Measurements from ENCODE around the gene CASZ1. TPM values are rescaled to one million over a fixed set of nuclear protein-coding genes. Genes with fewer than 3 reads are reported as not detected.

CASZ1 gene
- total RNA-seq, 1 donor from 2014 or later: 57.8 TPM

- intact Hi-C loops (cut with micrococcal nuclease): no loop called here
- DNase-seq: no peak
- ATAC-seq: no peak
Measured at GRCh38 chr1:10722803-10723202, 73.6 kb downstream of the CASZ1 start.

GRCh38 chr1:10721381-10722321, 74.8 kb downstream of the CASZ1 start:
- DNase-seq: no peak

GRCh38 chr1:10720635-10721034, 75.8 kb downstream of the CASZ1 start:
- DNase-seq (no peak), ATAC-seq (peak; percentile 22)
- intact Hi-C loops (cut with micrococcal nuclease): no loop called here

More at GRCh38 chr1:10721381-10722321, 74.8 kb downstream of the CASZ1 start:
- intact Hi-C loops (cut with micrococcal nuclease): no loop called here
- no peak for ATAC-seq

GRCh38 chr1:10718083-10718415, 78.4 kb downstream of the CASZ1 start:
- DNase-seq (no peak), ATAC-seq (no peak)
- intact Hi-C loops (cut with micrococcal nuclease): no loop called here

- peak; percentile 55 for ATAC-seq
- intact Hi-C loops (cut with micrococcal nuclease): no loop called here
- peak; percentile 57 for DNase-seq
Measured at GRCh38 chr1:10717296-10718082, 79.0 kb downstream of the CASZ1 start.

- no peak for DNase-seq
- peak; percentile 29 for ATAC-seq
- intact Hi-C loops (cut with micrococcal nuclease): no loop called here
Measured at GRCh38 chr1:10716840-10717239, 79.6 kb downstream of the CASZ1 start.

GRCh38 chr1:10714337-10715114, 81.9 kb downstream of the CASZ1 start:
- DNase-seq: peak; percentile 86
- ATAC-seq: peak; percentile 82
- intact Hi-C loops (cut with micrococcal nuclease): no loop called here

- intact Hi-C loops (cut with micrococcal nuclease): no loop called here
- ATAC-seq: no peak
- DNase-seq: no peak
Measured at GRCh38 chr1:10713614-10714013, 82.8 kb downstream of the CASZ1 start.

GRCh38 chr1:10712568-10713362, 83.7 kb downstream of the CASZ1 start:
- intact Hi-C loops (cut with micrococcal nuclease): no loop called here
- DNase-seq (no peak), ATAC-seq (no peak)

GRCh38 chr1:10710489-10710888, 86.0 kb downstream of the CASZ1 start:
- ATAC-seq: peak; percentile 2
- no peak for DNase-seq

GRCh38 chr1:10709646-10710045, 86.8 kb downstream of the CASZ1 start:
- intact Hi-C loops (cut with micrococcal nuclease): no loop called here
- ATAC-seq (no peak), DNase-seq (no peak)

More at GRCh38 chr1:10710489-10710888, 86.0 kb downstream of the CASZ1 start:
- intact Hi-C loops (cut with micrococcal nuclease): no loop called here

GRCh38 chr1:10709165-10709564, 87.3 kb downstream of the CASZ1 start:
- no peak for ATAC-seq
- DNase-seq: no peak
- intact Hi-C loops (cut with micrococcal nuclease): no loop called here

- no peak for ATAC-seq
- DNase-seq: no peak
- intact Hi-C loops (cut with micrococcal nuclease): no loop called here
Measured at GRCh38 chr1:10708757-10709156, 87.7 kb downstream of the CASZ1 start.

- ATAC-seq (no peak), DNase-seq (no peak)
- intact Hi-C loops (cut with micrococcal nuclease): no loop called here
Measured at GRCh38 chr1:10707208-10707607, 89.2 kb downstream of the CASZ1 start.

GRCh38 chr1:10706376-10706913, 90.0 kb downstream of the CASZ1 start:
- peak; percentile 39 for ATAC-seq
- intact Hi-C loops (cut with micrococcal nuclease): no loop called here
- no peak for DNase-seq

GRCh38 chr1:10705953-10706352, 90.5 kb downstream of the CASZ1 start:
- intact Hi-C loops (cut with micrococcal nuclease): no loop called here
- DNase-seq (no peak), ATAC-seq (no peak)

GRCh38 chr1:10704368-10704882, 92.0 kb downstream of the CASZ1 start:
- intact Hi-C loops (cut with micrococcal nuclease): no loop called here
- DNase-seq (no peak), ATAC-seq (no peak)

- DNase-seq: no peak
- intact Hi-C loops (cut with micrococcal nuclease): no loop called here
- ATAC-seq: no peak
Measured at GRCh38 chr1:10703702-10704101, 92.7 kb downstream of the CASZ1 start.
